AG10803 (cell line): ENCODE measurements around the gene F8.
A peak's percentile ranks its signal among the peaks of the same experiment; 100 is the strongest.

ENCODE experiments used
- DNase-seq: peaks from one replicate; pipeline ENCODE4 v3.0.0; 2010; ENCODE audit warnings: low read depth
- H3K4me3 ChIP-seq: 2 replicates; pipeline ENCODE4 v1.5.1; 2011; ENCODE audit warnings: mild to moderate bottlenecking, low read length, control low read depth
- TF ChIP-seq, protein P1 (sequence below): conservative IDR thresholded peaks from 2 replicates; pipeline ENCODE4 v1.5.1; 2011; ENCODE audit warnings: mild to moderate bottlenecking, low read length, control low read depth, inconsistent platforms

The F8 gene

DNA sequence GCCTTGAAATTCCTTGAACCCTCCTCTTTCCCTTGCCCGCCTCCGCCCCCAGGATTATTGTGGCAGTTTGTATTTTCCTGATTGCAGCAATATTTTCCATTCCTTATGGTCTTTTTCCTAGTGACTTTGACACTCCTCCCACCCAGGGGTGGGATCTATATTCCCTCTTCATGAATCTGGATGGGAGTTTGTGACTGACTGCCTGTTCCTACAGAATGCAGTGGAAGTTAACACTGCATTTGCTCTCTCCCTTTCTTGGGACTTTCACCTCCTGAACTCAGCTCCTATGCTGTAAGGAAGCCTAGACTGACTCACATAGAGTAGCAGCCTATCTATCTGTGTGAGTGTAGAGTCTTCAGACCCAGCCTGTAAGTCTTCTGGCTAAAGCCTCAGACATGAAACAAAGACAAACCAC lies 6.4 kb upstream of the F8 start:
- peak; percentile 44 for DNase-seq
- no peak overlapping the region for H3K4me3 ChIP-seq
- TF ChIP-seq, protein P1, sequence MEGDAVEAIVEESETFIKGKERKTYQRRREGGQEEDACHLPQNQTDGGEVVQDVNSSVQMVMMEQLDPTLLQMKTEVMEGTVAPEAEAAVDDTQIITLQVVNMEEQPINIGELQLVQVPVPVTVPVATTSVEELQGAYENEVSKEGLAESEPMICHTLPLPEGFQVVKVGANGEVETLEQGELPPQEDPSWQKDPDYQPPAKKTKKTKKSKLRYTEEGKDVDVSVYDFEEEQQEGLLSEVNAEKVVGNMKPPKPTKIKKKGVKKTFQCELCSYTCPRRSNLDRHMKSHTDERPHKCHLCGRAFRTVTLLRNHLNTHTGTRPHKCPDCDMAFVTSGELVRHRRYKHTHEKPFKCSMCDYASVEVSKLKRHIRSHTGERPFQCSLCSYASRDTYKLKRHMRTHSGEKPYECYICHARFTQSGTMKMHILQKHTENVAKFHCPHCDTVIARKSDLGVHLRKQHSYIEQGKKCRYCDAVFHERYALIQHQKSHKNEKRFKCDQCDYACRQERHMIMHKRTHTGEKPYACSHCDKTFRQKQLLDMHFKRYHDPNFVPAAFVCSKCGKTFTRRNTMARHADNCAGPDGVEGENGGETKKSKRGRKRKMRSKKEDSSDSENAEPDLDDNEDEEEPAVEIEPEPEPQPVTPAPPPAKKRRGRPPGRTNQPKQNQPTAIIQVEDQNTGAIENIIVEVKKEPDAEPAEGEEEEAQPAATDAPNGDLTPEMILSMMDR, result no peak

DNA sequence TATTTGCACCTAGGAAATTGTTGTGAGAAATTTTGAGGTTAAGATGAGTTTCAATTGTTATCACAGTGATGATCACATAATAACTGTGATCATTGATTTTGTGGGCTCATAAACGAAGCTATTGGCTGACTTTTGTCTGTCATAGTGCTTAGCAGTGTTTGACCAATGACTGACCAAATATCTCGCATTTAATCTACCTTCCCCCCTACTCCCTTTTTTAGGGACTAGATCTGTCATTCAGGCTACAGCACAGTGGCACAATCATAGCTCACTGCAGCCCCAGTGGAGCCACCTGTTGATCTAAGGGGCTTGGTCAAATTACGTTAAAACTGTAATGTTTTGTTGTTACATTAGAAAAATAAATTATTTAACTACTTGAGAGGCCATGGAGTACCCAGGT lies 5.6 kb upstream of the F8 start:
- DNase-seq, result no peak
- TF ChIP-seq, protein P1, result no peak
- peak overlapping the region; percentile 76 for H3K4me3 ChIP-seq

DNA sequence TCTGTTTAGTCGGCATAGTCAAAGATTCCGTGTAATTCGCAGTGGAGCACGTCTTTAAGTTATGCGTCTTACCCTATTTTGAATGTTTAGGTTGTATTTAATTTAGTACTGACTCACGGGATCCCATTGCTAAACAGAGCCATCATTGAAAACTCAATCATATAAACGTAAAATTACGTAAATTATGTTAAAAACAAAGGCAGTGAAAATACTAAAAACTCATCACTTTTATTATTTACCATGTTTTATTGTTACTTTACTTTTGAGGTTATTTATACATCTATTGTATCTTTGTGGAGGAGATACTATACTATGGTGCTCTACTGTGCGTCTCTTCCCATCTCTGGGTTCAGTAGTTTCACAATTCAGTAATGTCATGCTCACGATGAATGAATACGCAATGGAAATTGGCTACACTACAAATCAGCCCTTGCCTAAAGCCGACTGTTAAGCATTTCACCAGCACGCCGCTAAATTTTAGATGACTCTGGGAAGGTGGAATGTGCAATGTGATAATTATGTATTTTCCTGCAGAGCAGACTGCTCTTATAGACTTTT lies 5.1 kb upstream of the F8 start:
- H3K4me3 ChIP-seq, result peak overlapping the region; percentile 76
- TF ChIP-seq, protein P1, result no peak
- peak; percentile 76 for DNase-seq

GRCh38 chrX:155026727-155027508 lies 4.4 kb upstream of the F8 start, which contains the start of gene FUNDC2:
Gene FUNDC2 (plus strand): TSS chrX:155026844. CDS start chrX:155026939, 95 bp downstream.
- peak; percentile 95 for DNase-seq
- TF ChIP-seq, protein P1, result no peak
- peak within 1 kb of the TSS; percentile 76 for H3K4me3 ChIP-seq

DNA sequence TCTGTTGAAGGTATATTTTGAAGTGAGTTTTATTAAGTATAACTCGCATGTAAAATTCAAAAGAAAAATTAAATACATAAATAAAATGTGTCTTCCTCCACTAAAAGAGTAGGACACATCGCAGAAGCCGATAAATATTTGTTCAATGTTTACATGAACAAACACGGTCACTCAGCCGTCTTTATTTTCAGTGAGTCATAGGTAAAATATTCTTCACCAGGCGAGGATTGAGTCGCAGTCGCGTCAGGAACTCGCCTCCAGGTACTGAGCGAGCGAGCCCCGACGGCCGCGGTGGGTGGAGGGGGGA lies 3.9 kb upstream of the F8 start:
- H3K4me3 ChIP-seq, result peak overlapping the region; percentile 76
- no peak for DNase-seq
- TF ChIP-seq, protein P1, result no peak

DNA sequence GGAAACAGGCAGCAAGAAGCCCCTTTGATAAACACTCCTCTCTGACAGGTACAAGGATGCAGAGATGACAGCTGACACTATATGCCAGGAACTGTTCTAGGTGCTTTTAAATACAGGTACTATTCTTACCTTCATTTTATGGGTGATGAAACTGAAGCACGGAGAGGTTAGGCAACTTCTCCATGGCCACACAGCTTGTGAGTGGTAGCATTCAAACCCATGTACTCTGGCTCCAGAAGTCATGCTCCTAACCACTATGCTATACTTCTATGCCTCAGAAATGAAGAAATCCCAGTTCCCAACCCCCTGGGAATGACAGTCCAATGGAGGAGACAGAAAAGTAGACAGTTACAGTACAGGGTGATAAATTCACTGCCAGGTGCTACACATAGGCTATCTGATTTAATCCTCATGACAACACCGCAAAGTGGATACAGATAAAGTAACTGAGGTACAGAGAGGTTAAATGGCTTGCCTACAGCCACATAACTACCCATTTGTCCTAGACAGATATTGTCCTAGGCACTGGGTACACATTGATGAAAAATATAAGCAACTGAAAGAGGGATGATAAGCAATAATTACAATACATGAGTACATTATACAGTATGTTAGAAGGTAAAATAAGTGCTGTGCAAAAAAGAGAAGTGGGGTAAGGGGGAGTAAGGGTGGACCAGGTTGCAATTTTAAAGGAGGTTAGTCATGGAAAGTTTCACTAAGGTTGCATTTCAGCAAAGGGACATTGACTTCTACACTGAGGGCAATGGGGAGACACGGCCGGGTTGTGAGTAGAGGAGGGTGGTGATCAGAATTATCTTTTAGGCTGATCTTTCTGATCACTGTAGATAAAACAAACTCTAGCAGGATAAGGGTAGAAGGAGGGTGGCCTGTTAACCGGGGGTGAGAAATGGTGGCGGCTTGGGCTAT lies 1.6 kb upstream of the F8 start:
- DNase-seq, result no peak
- H3K4me3 ChIP-seq, result no peak overlapping the region
- TF ChIP-seq, protein P1, result no peak
